Activated CD4-positive, CD25-positive, alpha-beta regulatory T cell treated with anti-CD3 and anti-CD28 coated beads, Interleukin-2, amount 50 U/mL, for 16 hours (primary cell): Measurements from ENCODE around the gene CERS4.
"Not testable (repeated sequence)": the region's sequence is repeated elsewhere in the genome, so short reads cannot be mapped to it uniquely, and the experiment has no call there.

Source experiments
- DNase-seq: peaks from one replicate; pipeline ENCODE4 v3.0.0-alpha.2; 2020; ENCODE audit warnings: low read depth, low spot score

CERS4 gene

GRCh38 chr19:8261881-8262280 lies 52.7 kb downstream of the CERS4 start:
- no peak for DNase-seq

- no peak for DNase-seq
Measured at GRCh38 chr19:8262431-8262830, 53.3 kb downstream of the CERS4 start.

- DNase-seq: not testable (repeated sequence)
Measured at GRCh38 chr19:8264248-8264647, 55.1 kb downstream of the CERS4 start.

GRCh38 chr19:8265872-8266271 lies 56.7 kb downstream of the CERS4 start:
- DNase-seq: no peak

- no peak for DNase-seq
Measured at GRCh38 chr19:8269724-8270123, 60.6 kb downstream of the CERS4 start.

GRCh38 chr19:8276508-8276907 lies 67.3 kb downstream of the CERS4 start:
- not testable (repeated sequence) for DNase-seq

GRCh38 chr19:8291337-8291736 lies 82.2 kb downstream of the CERS4 start:
- not testable (repeated sequence) for DNase-seq

- no peak for DNase-seq
Measured at GRCh38 chr19:8302357-8302691, 93.2 kb downstream of the CERS4 start.

GRCh38 chr19:8302734-8303133 lies 93.6 kb downstream of the CERS4 start:
- DNase-seq: no peak

GRCh38 chr19:8304841-8305621 lies 95.9 kb downstream of the CERS4 start:
- no peak for DNase-seq

- DNase-seq: no peak
Measured at GRCh38 chr19:8305798-8306197, 96.6 kb downstream of the CERS4 start.

- DNase-seq: no peak
Measured at GRCh38 chr19:8306235-8307054, 97.3 kb downstream of the CERS4 start.

- no peak for DNase-seq
Measured at GRCh38 chr19:8307400-8307964, 98.3 kb downstream of the CERS4 start.

- peak; percentile 72 for DNase-seq
Measured at GRCh38 chr19:8307965-8308866, 99.0 kb downstream of the CERS4 start, which contains the start of gene CD320. Gene CD320 (minus strand): TSS chr19:8308358. CDS start chr19:8308290, 68 bp downstream.

GRCh38 chr19:8308891-8309291 lies 99.7 kb downstream of the CERS4 start:
- DNase-seq: no peak

- DNase-seq: no peak
Measured at GRCh38 chr19:8310342-8311055, 101.3 kb downstream of the CERS4 start.

GRCh38 chr19:8311461-8312260 lies 102.5 kb downstream of the CERS4 start:
- no peak for DNase-seq
